HepG2 (cell line): ENCODE measurements around the gene ABCB9.

Experiments
- ATF7 ChIP-seq, 2 experiments: fragments of 450-650 bp in 1 of 2; sonication (generic) in 1 of 2; formaldehyde crosslinking in 1 of 2; IDR thresholded peaks; 2 replicates each; pipeline versions ENCODE4 v1.4.0 to v1.6.1; 2016 to 2020; ENCODE audit warnings: antibody characterized with exemption in 1 of 2, mild to moderate bottlenecking in 1 of 2, missing genetic modification reagents in 1 of 2
- ZNF253 ChIP-seq: sonication (generic); formaldehyde crosslinking; IDR thresholded peaks from 2 replicates; pipeline ENCODE4 v1.8.0; 2022; ENCODE audit warnings: mild to moderate bottlenecking, missing genetic modification reagents, borderline replicate concordance
- TF ChIP-seq, protein P1 (sequence below), 2 experiments: sonication (generic) in 1 of 2; formaldehyde crosslinking in 1 of 2; IDR thresholded peaks; 2 replicates each; pipeline versions ENCODE4 v1.5.1 to v1.6.1; 2011 to 2020; ENCODE audit warnings: borderline replicate concordance in 1 of 2, low read depth in 1 of 2, low read length in 1 of 2, mild to moderate bottlenecking in 1 of 2, missing genetic modification reagents in 1 of 2, moderate library complexity in 1 of 2

DNA sequence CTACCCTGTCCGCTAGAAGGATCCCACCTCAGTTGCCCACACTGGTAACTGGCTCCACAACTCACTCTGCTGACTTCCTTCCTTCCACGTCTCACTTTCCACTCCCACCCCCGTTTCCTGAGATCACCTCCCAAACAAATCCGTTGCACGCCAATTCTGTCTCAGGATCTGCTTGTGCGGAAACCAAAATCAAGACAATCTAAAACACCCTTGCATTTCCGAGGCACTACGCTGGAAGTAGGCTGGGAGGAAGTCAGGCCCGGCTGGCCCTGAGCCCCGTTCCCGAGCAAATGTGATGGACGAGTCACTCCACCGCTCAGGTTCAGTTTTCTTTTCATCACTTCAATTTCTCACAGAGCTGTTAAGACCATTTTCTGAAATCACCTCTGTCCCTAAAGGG is 23.1 kb downstream of the ABCB9 start:
- TF ChIP-seq ATF7 (IDR thresholded peaks at IDR 0.05) (no peak), ATF7 (CRISPR knock-in tag; IDR thresholded peaks at IDR 0.05) (no peak), ZNF253 (no peak)
- TF ChIP-seq, protein P1, sequence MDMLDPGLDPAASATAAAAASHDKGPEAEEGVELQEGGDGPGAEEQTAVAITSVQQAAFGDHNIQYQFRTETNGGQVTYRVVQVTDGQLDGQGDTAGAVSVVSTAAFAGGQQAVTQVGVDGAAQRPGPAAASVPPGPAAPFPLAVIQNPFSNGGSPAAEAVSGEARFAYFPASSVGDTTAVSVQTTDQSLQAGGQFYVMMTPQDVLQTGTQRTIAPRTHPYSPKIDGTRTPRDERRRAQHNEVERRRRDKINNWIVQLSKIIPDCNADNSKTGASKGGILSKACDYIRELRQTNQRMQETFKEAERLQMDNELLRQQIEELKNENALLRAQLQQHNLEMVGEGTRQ (IDR thresholded peaks at IDR 0.05; ENCODE audit: low read depth, low read length), result no peak
- TF ChIP-seq, protein P1 (CRISPR knock-in tag; IDR thresholded peaks at IDR 0.05; ENCODE audit: borderline replicate concordance), result no peak
